HepG2 (cell line): Measurements from ENCODE around the gene RARRES1. TPM values are rescaled to one million over a fixed set of nuclear protein-coding genes. Genes with fewer than 3 reads are reported as not detected.

ENCODE experiments used
- ATAC-seq: fragments of 200-7000 bp; cut with Tn5 transposase; 3 replicates; pipeline ENCODE4 v1.9.1; 2020; ENCODE audit warnings: mild to moderate bottlenecking, moderate library complexity
- BruUV-seq: library from RNA; stranded (reverse); fragments of 400-500 nt; replicated peaks from 2 replicates; lab custom pipeline; 2021; lab: Mats Ljungman, UMichigan
- CTCF ChIA-PET: fragments of 300-600 bp; formaldehyde crosslinking; extraction: SDS; loops from one replicate; lab custom pipeline; 2021; ENCODE audit warnings: low total read pairs, inconsistent platforms, low intra/inter-chr PET ratio; lab: Yijun Ruan, JAX
- POLR2A ChIA-PET: fragments of 350-600 bp; sonication (Branson Sonifier 250); formaldehyde crosslinking; loops from one replicate; lab custom pipeline; 2020; ENCODE audit warnings: antibody characterized with exemption, inconsistent platforms; lab: Yijun Ruan, JAX
- DNase-seq: peaks from one replicate; pipeline ENCODE4 v3.0.0-alpha.2; 2015; ENCODE audit warnings: low spot score
- FAIRE-seq: peaks from 3 replicates; lab custom pipeline; 2011; peaks lifted over from hg19 to GRCh38; lab: Jason Lieb, UNC
- H2AFZ ChIP-seq: one replicate; pipeline ENCODE4 v1.6.1; 2011; ENCODE audit warnings: low read length, inconsistent platforms
- H3K27ac ChIP-seq: fragments of 300-600 bp; 3 replicates; pipeline ENCODE4 v1.8.0; 2011; ENCODE audit warnings: mixed run types, mild to moderate bottlenecking, mixed read lengths, low read length, inconsistent platforms; ENCODE audit not compliant: insufficient read depth; ENCODE audit errors: extremely low read length
- H3K27me3 ChIP-seq, 2 experiments: fragments of 200-600 bp in 1 of 2; 2 replicates in 1 of 2; 3 replicates in 1 of 2; pipeline versions ENCODE4 v1.6.0 to v1.8.0; 2011; ENCODE audit warnings: low read length in 2 of 2, mild to moderate bottlenecking in 2 of 2, moderate library complexity in 2 of 2, inconsistent platforms in 1 of 2; ENCODE audit not compliant: insufficient read depth in 2 of 2, control insufficient read depth in 1 of 2
- H3K36me3 ChIP-seq, 2 experiments: fragments of 200-600 bp in 1 of 2; replicated peaks in 1 of 2; 2 replicates in 1 of 2; 3 replicates in 1 of 2; pipeline versions ENCODE4 v1.5.1 to v1.8.0; 2011; ENCODE audit warnings: low read length in 2 of 2, inconsistent platforms in 1 of 2; ENCODE audit not compliant: insufficient read depth in 2 of 2, control insufficient read depth in 1 of 2
- H3K4me1 ChIP-seq: 2 replicates; pipeline ENCODE4 v1.5.1; 2012; ENCODE audit warnings: low read length, inconsistent platforms; ENCODE audit not compliant: insufficient read depth
- H3K4me2 ChIP-seq: 2 replicates; pipeline ENCODE4 v1.6.0; 2011; ENCODE audit warnings: low read depth, low read length, inconsistent platforms
- H3K4me3 ChIP-seq, 3 experiments: fragments of 200-600 bp in 1 of 3; sonication (generic), shearing (Covaris generic) in 1 of 3; replicated peaks in 1 of 3; 2 replicates each; pipeline ENCODE4 v1.5.1; 2011 to 2016; ENCODE audit warnings: low read length in 3 of 3, inconsistent platforms in 2 of 3, low read depth in 2 of 3, mild to moderate bottlenecking in 2 of 3, control low read depth in 1 of 3, mixed read lengths in 1 of 3; ENCODE audit not compliant: insufficient read depth in 1 of 3
- H3K79me2 ChIP-seq: one replicate; pipeline ENCODE4 v1.6.1; 2011; ENCODE audit warnings: low read length, inconsistent platforms; ENCODE audit not compliant: insufficient read depth
- H3K9ac ChIP-seq: 2 replicates; pipeline ENCODE4 v1.6.0; 2011; ENCODE audit warnings: mild to moderate bottlenecking, low read depth, low read length, inconsistent platforms; ENCODE audit not compliant: insufficient read depth
- H3K9me3 ChIP-seq: 2 replicates; pipeline ENCODE4 v1.5.1; 2012; ENCODE audit warnings: mild to moderate bottlenecking, low read length
- H4K20me1 ChIP-seq: 2 replicates; pipeline ENCODE4 v1.6.0; 2011; ENCODE audit warnings: inconsistent platforms, mild to moderate bottlenecking, low read length, moderate library complexity; ENCODE audit not compliant: insufficient read depth
- CREB1 ChIP-seq, 2 experiments: fragments of 450-650 bp in 1 of 2; IDR thresholded peaks; 2 replicates each; pipeline ENCODE4 v1.6.1; 2016 to 2017; ENCODE audit warnings: control low read depth in 1 of 2, mild to moderate bottlenecking in 1 of 2, missing compliant biosample characterization in 1 of 2, missing genetic modification characterization in 1 of 2
- CREM ChIP-seq, 2 experiments: sonication (generic) in 1 of 2; formaldehyde crosslinking in 1 of 2; IDR thresholded peaks; 2 replicates each; pipeline versions ENCODE4 v1.4.0 to v1.6.1; 2016 to 2020; ENCODE audit warnings: antibody characterized with exemption in 1 of 2, mild to moderate bottlenecking in 1 of 2, missing genetic modification reagents in 1 of 2
- ZNF136 ChIP-seq: sonication (generic); formaldehyde crosslinking; IDR thresholded peaks from 2 replicates; pipeline ENCODE4 v1.8.1; 2022; ENCODE audit warnings: low read depth, mild to moderate bottlenecking, moderate library complexity, missing genetic modification reagents
- ZNF207 ChIP-seq: fragments of 450-650 bp; IDR thresholded peaks from 2 replicates; pipeline ENCODE4 v1.6.1; 2016; ENCODE audit warnings: antibody characterized with exemption, borderline replicate concordance
- ZNF543 ChIP-seq: sonication (generic); formaldehyde crosslinking; IDR thresholded peaks from 2 replicates; pipeline ENCODE4 v1.4.0; 2020; ENCODE audit warnings: mild to moderate bottlenecking, missing genetic modification reagents
- ZNF768 ChIP-seq: sonication (generic); formaldehyde crosslinking; IDR thresholded peaks from 2 replicates; pipeline ENCODE4 v1.4.0; 2020; ENCODE audit warnings: missing genetic modification reagents
- ZNF777 ChIP-seq: sonication (generic); formaldehyde crosslinking; IDR thresholded peaks from 2 replicates; pipeline ENCODE4 v1.4.0; 2020; ENCODE audit warnings: missing genetic modification reagents
- WGBS: methylation state at CpG from one replicate; pipeline ENCODE4 v1.1.6; 2017; ENCODE audit warnings: low lambda C conversion rate; 5-methylcytosine and 5-hydroxymethylcytosine counted together
- in situ Hi-C: cut with HindIII; loops from 2 replicates; pipeline ENCODE4 v1.10.0; 2017; ENCODE audit warnings: low pct_unique_long_range_greater_than_20kb; ENCODE audit not compliant: extremely low pct_ligation_motif_present
- intact Hi-C: fragments of 100-400 bp; cut with micrococcal nuclease; formaldehyde crosslinking; loops from one replicate; pipeline ENCODE4 v1.10.0; 2022; ENCODE audit not compliant: unreplicated experiment
- polyA plus RNA-seq, 8 experiments: library from polyadenylated mRNA; depleted of rRNA in 3 of 8; stranded (reverse) in 7 of 8; unstranded in 1 of 8; fragments of >200 nt; fragmentation: Illumina TruSeq in 4 of 8; extraction: Trizol in 4 of 8; gene quantifications; 2 replicates each; pipeline versions ENCODE4 v1.2.1 to v1.2.3, GENCODE V29; 2011 to 2016; ENCODE audit warnings: low read depth in 4 of 8, missing spikeins in 1 of 8, mixed read lengths in 1 of 8; ENCODE audit not compliant: insufficient read depth in 1 of 8
- total RNA-seq, 5 experiments: library from RNA; depleted of rRNA; stranded (reverse); fragments of >200 nt; fragmentation: Illumina TruSeq; extraction: Trizol; gene quantifications; 2 replicates each; pipeline ENCODE4 v1.2.3, GENCODE V29; 2016; ENCODE audit warnings: low read depth in 1 of 5

RARRES1 gene
- total and polyA plus RNA-seq, 2 of the 13 experiments (the other 11 are each of a cell fraction or from before 2014, with no cell fraction given) = not detected

DNA sequence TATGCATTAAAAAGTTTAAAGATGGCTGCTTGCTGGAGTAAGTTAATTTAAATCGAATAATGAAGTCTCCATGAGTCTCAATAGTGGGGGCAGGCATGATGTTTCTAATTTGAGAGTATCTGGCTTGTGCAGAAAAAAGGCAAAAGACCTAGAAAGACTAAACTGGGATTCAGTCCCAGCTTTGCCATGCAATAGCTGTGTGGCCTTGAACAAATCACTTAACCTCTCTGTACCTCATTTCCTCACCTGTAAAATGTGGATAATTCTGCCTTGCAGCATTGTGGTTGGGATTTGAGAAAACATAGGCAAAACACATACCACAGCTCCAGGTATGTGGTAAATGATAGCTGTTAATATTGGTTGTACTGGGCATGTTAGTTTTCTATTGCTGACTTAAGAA lies 68.4 kb downstream of the RARRES1 start:
- ATAC-seq (no peak), FAIRE-seq (no peak), DNase-seq (no peak)
- POLR2A ChIA-PET = no interaction called here
- Histone ChIP-seq H3K36me3 (peaks cover 12 to 67% of the 10 kb centered on the region in 2 experiments), H3K27ac (no peak overlapping the region), H3K27me3 (no peaks in the 10 kb centered on the region), H2AFZ (no peak overlapping the region), H3K9me3 (no peaks in the 10 kb centered on the region), H4K20me1 (no peaks in the 10 kb centered on the region; the same call in 1 of the 2 replicates), H3K4me1 (no peaks in the 10 kb centered on the region), H3K79me2 (no peaks in the 10 kb centered on the region), H3K9ac (no peak overlapping the region), H3K4me3 (no peak overlapping the region), H3K4me2 (no peak overlapping the region)
- no peak for TF ChIP-seq ZNF136 (CRISPR knock-in tag)
- peak; percentile 30; the same call in 1 of the 2 replicates for TF ChIP-seq ZNF768 (CRISPR knock-in tag)
- BruUV-seq = no TSS peak
- intact Hi-C loops = no loop called here
- in situ Hi-C loops = no loop called here
- WGBS = 93% methylated on average over 1 of the region's 1 CpG
- CTCF ChIA-PET = no interaction called here

DNA sequence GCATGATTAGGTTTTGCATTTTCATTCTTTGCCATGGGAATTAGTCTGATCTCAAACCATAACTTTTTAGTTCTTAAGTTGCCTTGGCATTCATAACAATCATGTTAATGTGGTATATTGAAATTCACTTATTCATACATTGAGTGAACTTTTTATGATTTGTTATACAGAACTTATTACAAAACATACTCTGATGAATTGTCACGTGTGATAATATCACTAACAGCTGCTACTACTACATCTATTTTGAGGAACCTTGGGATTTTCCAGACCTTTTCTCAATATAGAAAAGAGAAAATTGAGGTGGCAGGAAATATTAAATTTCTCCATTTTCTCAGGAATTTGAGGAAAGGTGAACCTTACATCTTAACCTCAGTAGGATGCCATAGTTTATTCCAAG lies 69.0 kb downstream of the RARRES1 start:
- Histone ChIP-seq H3K79me2 (no peaks in the 10 kb centered on the region), H4K20me1 (no peaks in the 10 kb centered on the region; the same call in 1 of the 2 replicates), H3K36me3 (peaks cover 12 to 66% of the 10 kb centered on the region in 2 experiments), H3K27me3 (no peaks in the 10 kb centered on the region), H3K9ac (no peak overlapping the region), H2AFZ (no peak overlapping the region), H3K9me3 (no peaks in the 10 kb centered on the region), H3K4me2 (no peak overlapping the region), H3K4me3 (no peak overlapping the region), H3K4me1 (no peaks in the 10 kb centered on the region), H3K27ac (no peak overlapping the region)
- ChIA-PET CTCF (no interaction called here), POLR2A (no interaction called here)
- BruUV-seq = no TSS peak
- TF ChIP-seq CREB1 (IDR thresholded peaks at IDR 0.05) (no peak), CREB1 (CRISPR knock-in tag; IDR thresholded peaks at IDR 0.05) (no peak), CREM (IDR thresholded peaks at IDR 0.05) (no peak), CREM (CRISPR knock-in tag; IDR thresholded peaks at IDR 0.05) (no peak), ZNF207 (no peak), ZNF777 (CRISPR knock-in tag) (no peak), ZNF543 (CRISPR knock-in tag) (no peak)
- intact Hi-C loops = no loop called here
- no peak for ATAC-seq
- in situ Hi-C loops = no loop called here
- WGBS = 95% methylated on average over 1 of the region's 1 CpG
- DNase-seq = no peak
- FAIRE-seq = no peak
